Prostate gland (tissue), 2 donors: Measurements from ENCODE around the gene SPATA25.

Experiments
- CTCF ChIP-seq, 4 experiments: fragments of 200-600 bp in 2 of 4; fragments of 450-650 bp in 2 of 4; sonication (generic) in 2 of 4; IDR thresholded peaks; 1 replicate in 3 of 4; 2 replicates in 1 of 4; pipeline ENCODE4 v1.5.1; 2016 to 2019; ENCODE audit warnings: antibody characterized with exemption in 4 of 4, mild to moderate bottlenecking in 2 of 4, moderate library complexity in 2 of 4
- POLR2A ChIP-seq: fragments of 450-650 bp; IDR thresholded peaks from one replicate; pipeline ENCODE4 v1.6.1; 2016; ENCODE audit warnings: antibody characterized with exemption, mild to moderate bottlenecking
- POLR2AphosphoS5 ChIP-seq: sonication (generic); formaldehyde crosslinking; IDR thresholded peaks from one replicate; pipeline ENCODE4 v1.6.1; 2017; ENCODE audit warnings: antibody characterized with exemption

DNA sequence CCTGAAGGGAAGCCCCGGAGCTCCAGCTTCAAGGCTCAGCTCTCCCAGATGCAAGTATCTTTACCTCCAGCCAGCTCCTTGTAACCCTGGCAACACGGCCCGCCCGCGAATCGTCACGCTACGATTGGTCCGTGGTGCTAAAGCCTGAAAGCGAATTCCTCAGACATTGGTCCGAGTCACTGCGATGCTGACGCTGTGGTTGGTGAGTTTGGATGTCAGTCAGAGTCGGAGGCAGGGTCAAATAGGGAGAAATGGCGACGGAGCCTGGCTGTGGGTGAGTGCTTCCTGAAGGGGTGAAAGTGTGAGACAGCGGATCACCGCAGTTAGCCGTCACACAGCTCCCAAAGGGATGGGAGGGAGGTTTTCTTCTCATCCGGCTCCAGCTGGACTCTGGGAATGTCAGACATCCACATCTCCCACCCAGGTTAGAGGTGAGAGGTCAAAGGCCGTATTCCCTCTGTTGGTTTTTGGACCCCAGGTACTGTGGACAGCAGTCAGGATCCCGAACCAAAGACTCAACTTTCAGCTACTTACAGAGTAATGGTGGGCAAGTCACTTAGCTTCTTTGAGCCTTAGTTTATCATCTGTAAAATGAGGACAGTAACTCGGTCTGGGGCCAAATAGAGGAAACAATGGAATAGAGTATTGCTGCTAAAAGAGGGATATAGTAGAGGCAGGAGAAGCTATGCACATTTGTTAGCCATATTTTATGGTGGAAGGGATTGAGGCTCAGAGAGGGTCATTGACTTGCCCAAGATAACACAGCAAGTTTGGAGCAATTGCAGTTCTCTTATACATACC is 6.2 kb downstream of the SPATA25 start, which contains the start of gene ZSWIM1:
- TF ChIP-seq POLR2AphosphoS5 (peak; percentile 98), CTCF (IDR thresholded peaks at IDR 0.05) (no peak), POLR2A (peak; percentile 67)
